Tongue (tissue), 2 donors: ENCODE data around the gene TCF4. TPM values are rescaled to one million over a fixed set of nuclear protein-coding genes. Genes with fewer than 3 reads are reported as not detected.

Source experiments
- DNase-seq: peaks from one replicate; pipeline ENCODE4 v3.0.0-alpha.2; 2015
- total RNA-seq: library from RNA; depleted of rRNA; stranded (reverse); fragments of >200 nt; gene quantifications from one replicate; pipeline ENCODE4 v1.2.3, GENCODE V29; 2014

The TCF4 gene
- total RNA-seq, 1 donor from 2014 or later: 301 TPM

- DNase-seq: peak; percentile 68
Measured at GRCh38 chr18:55585920-55586561, 2.0 kb downstream of the TCF4 start.

- DNase-seq: peak; percentile 57
Measured at GRCh38 chr18:55585065-55585919, 2.7 kb downstream of the TCF4 start.

DNA sequence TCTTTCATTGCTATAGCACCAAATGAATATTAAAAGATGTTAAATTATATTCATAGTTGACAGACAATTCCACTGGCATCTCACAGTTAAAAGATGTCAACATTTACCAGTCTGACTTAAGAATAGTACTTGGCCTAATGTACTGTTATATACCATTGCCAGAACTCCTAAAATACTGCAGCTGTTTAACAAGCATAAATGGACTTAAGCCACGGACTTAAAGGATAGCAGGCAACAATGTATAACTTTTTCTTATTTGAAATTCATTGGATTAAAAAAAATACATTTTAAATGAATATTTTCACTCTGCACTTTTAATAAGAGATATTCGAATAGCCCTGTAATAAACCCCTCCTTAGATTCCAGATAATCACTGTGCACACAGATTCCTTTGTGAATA lies 3.8 kb downstream of the TCF4 start:
- peak; percentile 76 for DNase-seq

GRCh38 chr18:55582325-55582724 lies 5.7 kb downstream of the TCF4 start:
- DNase-seq: peak; percentile 24

GRCh38 chr18:55579501-55580270 lies 8.3 kb downstream of the TCF4 start:
- DNase-seq: no peak

- peak; percentile 71 for DNase-seq
Measured at GRCh38 chr18:55577812-55578539, 10.0 kb downstream of the TCF4 start.

- DNase-seq: no peak
Measured at GRCh38 chr18:55576001-55576400, 12.0 kb downstream of the TCF4 start.

- DNase-seq: no peak
Measured at GRCh38 chr18:55575066-55575465, 12.9 kb downstream of the TCF4 start.

DNA sequence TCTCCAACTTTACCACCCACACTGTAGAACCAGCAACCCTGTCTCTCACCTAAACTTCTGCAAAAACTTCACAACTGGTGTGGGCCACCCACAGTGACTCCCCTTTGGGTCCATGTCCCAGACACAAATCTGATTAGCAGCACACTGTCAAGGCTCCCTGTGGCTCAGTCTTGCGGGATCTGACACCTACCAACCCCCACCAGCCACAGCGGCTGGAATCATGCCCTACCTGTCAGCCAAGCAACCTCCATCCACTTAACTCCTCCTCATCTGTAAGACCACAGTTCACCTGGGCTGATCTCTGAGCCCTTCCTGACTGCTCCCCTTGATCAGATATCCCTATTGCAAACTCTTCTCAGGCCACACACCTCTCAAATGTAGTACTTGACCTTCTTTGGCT lies 14.6 kb downstream of the TCF4 start:
- DNase-seq: no peak

GRCh38 chr18:55570966-55571365 lies 17.0 kb downstream of the TCF4 start:
- no peak for DNase-seq

GRCh38 chr18:55566456-55566935 lies 21.5 kb downstream of the TCF4 start:
- no peak for DNase-seq

- peak; percentile 68 for DNase-seq
Measured at GRCh38 chr18:55559739-55560138, 28.3 kb downstream of the TCF4 start.

- no peak for DNase-seq
Measured at GRCh38 chr18:55557211-55557610, 30.8 kb downstream of the TCF4 start.

GRCh38 chr18:55555395-55556027 lies 32.5 kb downstream of the TCF4 start:
- DNase-seq: no peak

DNA sequence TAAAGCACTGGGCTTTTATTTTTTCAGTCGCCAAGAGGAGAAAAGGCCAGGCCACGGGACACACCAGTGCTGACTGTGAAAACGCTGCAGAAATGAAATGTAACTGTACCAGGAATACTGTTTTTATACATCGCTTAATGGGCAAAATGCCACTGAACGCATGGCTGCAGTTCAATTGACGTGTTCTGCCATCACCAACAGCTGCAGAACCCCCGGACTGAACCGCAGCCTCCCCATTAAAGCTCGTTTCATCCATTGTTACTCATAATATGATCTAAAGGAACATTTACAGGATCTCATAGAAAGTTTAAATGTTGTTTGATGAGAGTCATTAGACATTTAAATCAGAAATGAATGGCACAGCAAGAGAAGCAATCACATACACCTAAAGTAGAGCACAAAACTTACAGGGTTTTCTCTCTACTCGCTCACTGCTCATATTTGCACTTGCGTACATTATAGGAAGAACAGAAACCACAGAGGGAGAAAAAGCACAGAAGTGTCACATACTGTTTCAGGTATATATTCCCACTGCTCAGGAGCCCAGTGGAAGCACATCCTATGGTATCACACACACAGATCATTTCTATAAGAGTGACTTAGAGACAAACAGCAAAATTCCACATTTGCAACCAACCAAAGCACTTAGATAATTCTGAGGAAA lies 35.3 kb downstream of the TCF4 start:
- peak; percentile 83 for DNase-seq

DNA sequence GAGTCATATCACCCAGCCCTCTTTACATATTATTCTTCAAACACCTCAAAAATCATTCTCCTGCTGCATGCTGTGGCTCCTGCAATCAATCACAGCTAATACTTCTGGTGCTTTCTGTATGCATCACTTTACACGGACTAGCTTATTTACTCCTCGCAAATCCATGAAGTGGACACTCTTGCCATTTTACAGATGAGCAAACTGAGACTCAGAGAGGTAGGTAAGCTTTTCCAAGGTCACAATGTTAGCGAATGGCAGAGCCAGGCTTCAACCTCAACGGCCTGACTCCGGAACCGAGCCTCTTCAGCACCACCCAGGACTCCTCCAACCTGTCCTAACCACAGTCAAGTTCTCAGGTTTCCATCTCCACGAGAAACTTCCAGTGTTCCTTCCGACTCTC lies 36.8 kb downstream of the TCF4 start:
- no peak for DNase-seq

GRCh38 chr18:55550471-55550870 lies 37.5 kb downstream of the TCF4 start:
- DNase-seq: peak; percentile 60

- DNase-seq: no peak
Measured at GRCh38 chr18:55549474-55550104, 38.4 kb downstream of the TCF4 start.

DNA sequence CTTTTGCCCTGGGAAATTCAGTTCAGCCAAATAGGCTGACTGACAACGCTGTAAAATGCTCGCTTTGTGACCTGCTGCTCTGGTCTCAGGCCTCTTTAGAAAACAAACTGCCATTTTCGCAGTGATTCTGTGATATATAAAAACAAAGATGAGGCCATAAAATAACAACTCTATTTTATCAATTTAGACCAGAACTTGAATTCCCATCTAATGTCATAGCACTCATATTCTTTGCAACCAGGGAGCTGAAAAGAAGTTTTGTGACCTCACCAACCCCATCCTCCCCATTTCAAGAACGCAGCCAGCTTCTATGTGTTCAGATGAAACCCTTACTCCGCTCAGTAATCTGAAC lies 40.3 kb downstream of the TCF4 start:
- DNase-seq: no peak

DNA sequence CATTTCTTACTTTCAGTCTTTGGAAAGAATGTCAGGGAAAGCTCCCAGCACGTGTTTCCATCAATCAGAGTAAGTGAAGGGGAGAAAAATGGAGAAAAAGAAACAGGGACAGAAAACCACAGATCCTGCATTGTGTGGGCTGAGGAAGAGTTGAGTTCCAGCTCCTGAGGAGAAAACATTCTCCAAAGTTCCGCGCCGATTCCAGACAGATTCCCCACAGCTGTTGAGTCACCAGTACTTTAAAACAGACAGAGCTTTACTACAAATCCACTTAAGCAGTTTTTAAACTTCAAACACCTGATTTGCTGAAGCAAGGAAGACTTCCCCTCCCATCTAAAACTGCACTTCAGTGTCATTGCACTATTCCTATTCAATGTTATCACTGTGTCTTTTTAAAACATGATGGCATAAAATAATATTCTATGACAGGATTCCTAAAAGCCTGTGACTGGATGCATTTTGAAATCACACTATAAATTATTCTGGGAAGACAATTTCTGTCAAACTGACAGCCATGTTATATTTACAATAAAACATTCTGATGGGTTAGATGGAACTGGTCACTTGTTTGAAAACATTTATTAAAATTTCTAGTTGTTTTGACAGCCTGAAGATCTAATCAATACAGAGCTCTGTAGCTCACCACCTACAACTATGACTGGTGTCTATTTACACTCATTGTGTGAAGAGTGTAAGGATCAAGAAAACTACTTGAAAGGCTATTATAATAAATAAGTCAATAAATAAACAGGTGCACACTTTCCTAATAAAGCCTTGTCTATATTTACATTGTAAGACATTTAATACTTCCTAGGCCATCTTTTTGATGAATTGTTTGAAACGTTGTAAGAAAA lies 40.9 kb downstream of the TCF4 start:
- DNase-seq: peak; percentile 87
